ENCODE data around the gene ICOS.
"Not testable (repeated sequence)": the region's sequence is repeated elsewhere in the genome, so short reads cannot be mapped to it uniquely, and the experiment has no call there.

ICOS gene

DNA sequence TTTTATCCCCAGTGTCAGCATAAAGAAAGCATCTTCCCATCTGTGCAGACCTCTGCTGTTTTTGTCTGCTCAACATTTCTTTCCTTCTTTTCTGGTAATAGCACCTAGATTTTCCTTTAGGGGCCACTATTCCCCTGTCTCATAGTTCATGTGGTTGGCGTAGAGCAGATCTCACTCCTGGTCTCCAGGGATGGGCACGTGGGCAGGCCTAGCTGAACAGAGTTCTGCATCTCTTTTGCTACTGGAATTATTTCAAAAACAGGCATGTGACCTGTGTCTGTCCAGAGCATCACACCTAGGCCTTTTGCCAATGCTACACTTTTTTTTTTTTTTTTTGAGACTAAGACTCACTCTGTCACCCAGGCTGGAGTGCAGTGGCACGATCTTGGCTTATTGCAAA lies 17.7 kb upstream of the ICOS start:
- DNase-seq: no peak

DNA sequence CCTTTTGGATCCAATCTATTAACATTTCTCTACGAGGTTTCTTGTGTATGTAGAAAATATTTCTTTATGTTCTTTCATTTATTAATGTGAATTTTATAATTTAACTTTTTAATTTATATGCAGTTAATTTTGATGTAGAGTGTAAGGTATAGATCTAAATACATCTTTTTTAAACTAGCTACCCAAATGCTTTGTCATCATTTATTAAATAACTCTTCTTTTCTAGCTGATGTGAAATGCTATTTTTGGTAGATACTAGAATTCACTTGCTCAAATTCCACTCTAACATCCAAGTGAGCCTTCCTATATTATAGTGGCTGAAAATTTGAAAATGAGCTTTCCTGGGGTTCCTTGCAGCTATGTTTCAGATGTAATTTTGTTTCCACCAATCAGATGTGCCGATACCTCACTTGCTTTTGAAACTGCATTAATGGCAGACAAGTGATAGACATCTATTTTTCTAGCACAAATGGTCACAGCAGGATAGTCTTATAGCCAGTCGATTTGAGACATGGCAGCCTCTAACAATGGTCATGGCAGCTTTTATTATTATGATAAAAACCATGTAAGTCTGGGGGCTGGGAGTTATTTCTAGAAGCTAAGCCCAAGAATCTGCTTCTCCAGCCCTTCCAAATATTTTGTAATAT lies 10.9 kb upstream of the ICOS start:
- DNase-seq: no peak

DNA sequence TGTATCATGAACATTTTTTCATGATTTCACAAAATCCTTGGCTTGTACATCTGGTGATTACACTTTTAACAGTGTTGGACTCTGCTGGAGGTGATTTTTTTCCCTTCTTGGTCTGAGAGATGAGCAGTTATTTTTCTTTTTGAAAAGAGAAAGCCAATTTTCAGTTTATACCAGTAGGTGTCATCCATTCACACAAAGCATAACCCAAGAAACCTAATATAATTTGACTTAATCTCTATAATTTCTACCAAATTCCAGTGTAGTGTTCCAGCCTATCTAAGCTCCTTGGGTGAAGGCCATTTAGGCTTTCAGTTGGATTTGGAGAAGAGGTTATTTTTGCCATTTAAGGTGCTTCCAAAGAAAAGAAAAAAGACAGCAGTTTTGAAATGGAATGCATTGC lies 7.7 kb upstream of the ICOS start:
- DNase-seq: no peak

DNA sequence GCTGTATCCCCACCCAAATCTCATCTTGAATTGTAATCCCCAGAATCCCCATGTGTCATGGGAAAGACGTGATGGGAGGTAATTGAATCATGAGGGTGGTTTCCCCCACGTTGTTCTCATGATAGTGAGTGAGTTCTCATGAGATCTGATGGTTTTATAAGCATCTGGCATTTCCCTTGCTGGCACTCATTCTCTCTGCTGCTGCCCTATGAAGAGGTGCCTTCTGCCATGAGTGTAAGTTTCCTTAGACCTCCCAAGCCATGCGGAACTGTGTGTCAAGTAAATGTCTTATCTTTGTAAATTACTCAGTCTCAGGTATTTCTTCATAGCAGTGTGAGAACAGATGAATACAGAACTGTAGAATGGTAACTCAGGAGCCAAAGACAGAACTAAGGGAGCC lies 5.3 kb upstream of the ICOS start:
- not testable (repeated sequence) for DNase-seq

DNA sequence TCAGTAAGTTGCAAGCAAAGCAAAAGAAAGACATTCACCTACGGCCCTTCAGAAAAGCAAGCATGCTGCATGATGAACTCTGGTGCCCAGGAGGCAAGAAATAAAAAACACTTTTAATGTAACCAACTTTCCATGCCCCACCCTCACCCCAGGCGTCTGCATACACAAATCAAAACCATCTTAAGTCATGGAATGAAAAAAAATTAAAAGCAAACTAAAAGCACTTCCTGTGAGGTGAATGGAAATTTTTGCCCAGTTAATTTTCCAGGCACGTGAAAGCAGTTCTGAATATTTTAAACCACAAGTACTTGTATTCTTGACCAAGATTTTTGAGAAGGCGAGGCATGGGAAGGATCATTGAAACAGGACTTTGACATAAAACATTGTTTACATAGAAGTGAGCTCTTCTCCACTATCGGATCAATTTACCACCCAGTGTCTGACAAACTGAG lies 2.5 kb upstream of the ICOS start:
- no peak for DNase-seq

DNA sequence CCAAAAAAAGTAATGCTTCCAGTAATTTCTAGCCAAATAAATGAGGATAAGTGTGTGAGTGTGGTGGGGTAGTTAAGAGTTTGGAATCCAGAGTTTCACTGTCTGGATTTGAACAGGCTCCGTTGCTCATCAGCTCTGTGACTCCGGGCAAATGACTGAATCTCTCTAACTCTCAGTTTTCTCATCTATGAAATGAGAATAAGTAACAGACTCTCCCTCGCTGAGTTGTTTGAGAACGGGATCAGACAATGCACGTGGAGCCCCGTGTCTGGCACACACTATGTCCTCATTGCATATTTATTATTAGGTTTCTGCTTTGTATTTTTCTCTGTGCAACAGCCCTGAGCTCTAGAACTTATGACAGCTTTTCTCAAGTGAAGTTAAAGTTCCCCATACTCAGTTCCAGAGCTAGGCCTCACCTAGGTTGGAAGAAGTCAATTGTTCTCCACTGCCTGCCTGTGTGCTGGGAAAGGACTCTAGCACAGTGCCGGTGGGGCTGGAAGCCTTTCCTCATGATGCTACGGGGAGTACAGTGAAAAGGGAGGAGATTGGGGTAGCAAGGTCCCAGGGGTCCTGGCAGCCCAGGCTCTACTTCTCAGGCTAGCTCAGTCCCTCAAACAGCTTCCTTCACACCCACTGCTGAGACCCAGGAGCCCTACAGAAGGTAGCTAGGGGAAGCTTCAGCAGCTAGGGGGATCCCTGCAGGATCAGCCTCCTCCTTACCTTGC lies 1.7 kb upstream of the ICOS start:
- DNase-seq: no peak

DNA sequence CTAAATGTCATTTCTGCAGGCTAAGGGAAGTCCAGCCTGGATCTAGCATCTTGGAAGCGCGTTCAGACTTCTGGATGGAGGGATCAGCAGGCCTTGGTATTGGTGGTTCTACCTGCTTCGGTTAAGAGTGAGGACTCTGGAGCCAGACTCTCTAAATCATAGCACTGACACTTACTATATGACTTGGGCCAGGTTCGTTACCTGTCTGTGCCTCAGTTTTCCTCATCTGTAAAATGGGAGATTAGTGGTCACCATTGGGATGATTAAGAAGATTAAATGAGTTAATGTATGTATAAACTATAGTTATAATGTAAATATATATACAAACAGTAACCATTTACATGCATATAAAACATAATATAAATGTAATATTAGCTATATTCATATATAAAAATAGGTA lies 995 bp upstream of the ICOS start:
- no peak for DNase-seq

DNA sequence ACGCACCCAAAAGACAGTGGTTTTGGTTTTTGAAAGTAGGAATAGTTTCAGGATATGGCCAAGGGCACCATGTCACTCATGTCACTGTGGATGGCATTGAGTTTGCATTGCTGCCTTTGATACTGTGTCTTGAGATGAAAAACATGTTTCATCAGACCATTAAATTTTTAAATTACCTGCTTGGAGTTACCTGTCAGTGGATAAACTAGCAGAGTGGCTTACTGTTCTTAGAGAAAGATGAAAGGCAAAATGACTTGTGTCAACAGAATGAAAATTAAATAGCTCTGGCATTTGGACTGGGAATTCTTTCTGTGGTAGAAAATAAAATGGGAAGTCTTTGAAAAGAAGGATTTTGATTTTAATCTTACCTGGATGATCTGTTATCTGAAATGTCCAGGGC lies 386 bp downstream of the ICOS start:
- no peak for DNase-seq

DNA sequence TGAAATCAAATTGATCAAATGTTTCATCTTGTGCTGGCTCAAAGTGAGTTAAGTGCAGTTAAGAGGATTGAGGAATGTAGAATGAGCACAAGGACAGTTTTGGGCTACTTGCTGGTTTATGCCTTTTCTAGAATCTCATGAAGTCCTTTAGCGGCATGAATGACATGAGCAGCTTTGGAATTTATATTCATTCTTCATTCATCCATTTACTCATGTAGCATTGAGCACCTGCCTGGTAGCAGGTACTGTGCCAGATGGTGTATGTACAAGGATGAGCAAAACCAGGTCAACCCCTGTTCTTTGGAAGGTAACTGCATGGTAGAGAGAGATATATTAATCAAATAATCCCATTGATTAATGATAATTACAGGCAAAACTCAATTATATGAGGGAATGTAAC lies 1.2 kb downstream of the ICOS start:
- DNase-seq: no peak

DNA sequence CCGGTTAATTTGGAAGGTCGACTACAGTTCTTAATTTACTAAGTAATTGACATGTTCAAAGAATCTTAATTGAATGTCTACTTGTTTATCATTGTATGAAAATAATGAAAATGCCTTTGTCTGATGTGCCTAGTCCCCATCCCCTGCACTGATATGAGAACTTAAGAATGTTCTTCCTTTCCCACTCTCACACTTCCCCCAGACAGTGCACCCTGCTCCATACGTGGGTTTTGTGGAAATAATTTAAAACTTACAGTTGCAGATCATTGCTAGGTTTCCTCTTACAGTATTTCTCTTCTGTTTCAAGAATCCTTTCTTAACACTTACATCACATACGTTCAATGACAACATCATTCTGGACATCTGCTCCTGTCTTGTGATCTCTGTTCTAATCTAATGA lies 3.5 kb downstream of the ICOS start:
- no peak for DNase-seq

DNA sequence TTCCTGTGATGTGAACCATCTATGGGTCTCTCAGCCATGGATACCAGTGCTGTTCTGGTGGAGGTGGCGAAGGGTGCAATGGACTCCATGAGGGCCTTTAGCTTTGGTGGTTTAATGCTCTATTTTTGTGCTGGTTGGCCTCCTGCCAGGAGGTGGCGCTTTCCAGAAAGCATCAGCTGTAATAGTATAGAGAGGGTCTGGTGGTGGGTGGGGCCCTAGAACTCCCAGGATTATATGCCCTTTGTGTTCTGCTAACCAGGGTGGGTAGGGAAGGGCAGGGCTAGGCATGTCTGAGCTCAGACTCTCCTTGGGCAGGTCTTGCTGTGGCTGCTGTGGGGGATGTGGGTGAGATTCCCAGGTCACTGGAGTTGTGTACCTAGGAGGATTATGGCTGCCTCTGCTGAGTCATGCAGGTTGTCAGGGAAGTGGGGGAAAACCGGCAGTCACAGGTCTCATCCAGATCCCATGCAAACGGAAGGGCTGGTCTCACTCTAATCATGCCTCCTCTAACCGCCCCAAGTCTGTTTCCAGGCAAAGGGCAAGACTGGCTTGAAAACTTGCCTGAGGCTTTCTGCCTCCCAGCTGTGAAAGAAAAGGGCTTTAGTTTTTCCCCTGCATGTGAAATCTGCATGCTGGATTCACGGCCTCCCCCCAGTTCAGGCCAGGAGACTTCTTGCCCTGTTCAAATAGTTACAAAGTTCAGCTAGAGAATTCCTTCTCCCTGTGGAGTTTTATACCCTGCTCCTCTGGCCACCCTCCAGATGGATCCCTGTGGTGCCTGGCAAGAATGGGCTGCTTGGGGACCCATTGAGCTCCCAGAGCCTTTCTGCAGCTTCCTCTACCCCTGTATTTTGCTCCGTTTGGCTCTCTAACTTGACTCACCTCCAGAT lies 7.2 kb downstream of the ICOS start:
- DNase-seq: not testable (repeated sequence)

DNA sequence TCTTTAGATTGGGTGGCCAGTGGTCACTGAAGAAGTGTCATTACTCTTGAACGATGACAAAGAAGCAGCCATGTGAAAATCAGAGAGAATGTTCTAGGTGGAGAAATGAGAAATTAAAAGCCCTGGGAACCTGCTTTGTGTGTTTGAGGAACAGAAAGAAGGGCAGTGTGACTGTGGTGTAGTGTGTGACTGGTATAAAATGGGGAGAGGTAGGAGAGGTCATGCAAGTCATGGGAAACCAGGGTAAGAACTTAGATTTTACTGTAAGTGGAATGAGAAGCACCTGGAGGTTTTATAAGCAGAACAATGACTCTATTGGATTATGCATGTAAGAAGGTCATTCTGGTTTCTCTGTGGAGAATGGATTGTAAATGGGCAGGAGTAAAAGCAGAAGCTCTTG lies 12.2 kb downstream of the ICOS start:
- DNase-seq: no peak

DNA sequence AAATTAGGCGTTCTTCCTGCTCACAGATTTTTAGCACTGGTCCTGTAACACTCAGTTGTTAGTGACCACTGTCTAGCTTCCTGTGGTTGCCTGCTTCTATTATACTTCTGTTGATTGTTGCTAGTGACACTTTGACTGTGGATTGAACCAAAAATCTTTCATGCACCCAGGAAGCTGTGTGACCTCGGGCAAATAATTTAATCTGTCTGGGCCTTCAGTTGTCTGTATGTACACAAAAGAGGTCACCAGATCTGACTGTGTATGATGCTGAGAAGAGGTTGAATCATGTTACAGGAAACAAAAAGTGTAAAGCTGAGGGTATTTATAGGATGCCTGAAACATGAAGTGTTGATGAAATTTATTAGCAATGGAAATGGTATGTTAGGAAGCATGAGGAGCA lies 12.7 kb downstream of the ICOS start:
- no peak for DNase-seq

DNA sequence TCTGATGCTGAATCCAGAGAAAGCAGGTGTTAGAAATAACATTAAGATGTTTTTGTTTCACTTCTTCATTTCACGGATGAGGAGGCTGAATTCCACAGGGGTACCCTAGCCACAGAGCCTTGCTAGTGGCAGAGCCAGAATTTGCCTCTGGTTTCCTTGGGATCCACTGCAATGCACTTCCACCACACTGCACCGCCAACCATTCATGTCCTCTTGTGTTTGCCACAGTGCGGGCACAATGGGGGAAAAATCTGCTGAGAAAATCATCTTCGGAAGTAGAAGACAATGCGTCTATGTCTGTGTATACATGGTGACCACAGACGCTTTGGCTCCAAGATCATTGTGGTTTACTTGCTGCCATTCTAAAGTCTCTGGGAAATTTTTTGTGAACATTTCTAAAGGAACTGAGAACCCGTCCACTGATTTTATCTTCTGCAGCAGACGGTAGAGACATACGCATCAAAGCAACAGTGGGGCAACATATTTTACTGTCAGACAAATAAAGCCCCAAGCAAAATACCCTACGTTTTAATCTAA lies 14.9 kb downstream of the ICOS start:
- no peak for DNase-seq

DNA sequence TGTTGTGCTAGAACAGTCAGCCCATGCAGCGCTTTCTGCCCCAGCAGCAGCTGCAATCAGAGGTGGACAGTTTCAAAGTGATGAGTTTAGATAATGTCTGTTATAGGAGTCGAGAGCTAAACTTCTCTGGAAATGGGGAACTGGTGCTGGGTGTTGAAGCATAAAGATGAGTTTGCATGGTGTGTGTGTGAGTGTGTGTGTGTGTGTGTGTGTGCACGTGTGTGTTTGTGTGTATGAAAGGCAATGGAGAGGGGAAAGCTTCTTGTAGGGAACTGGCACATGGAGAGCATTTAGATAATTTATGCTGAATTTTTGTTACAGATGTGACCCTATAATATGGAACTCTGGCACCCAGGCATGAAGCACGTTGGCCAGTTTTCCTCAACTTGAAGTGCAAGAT lies 22.7 kb downstream of the ICOS start:
- DNase-seq: no peak

DNA sequence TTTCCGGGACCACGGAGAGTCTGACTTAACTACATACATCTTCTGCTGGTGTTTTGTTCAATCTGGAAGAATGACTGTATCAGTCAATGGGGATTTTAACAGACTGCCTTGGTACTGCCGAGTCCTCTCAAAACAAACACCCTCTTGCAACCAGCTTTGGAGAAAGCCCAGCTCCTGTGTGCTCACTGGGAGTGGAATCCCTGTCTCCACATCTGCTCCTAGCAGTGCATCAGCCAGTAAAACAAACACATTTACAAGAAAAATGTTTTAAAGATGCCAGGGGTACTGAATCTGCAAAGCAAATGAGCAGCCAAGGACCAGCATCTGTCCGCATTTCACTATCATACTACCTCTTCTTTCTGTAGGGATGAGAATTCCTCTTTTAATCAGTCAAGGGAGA lies 23.1 kb downstream of the ICOS start:
- DNase-seq: no peak

DNA sequence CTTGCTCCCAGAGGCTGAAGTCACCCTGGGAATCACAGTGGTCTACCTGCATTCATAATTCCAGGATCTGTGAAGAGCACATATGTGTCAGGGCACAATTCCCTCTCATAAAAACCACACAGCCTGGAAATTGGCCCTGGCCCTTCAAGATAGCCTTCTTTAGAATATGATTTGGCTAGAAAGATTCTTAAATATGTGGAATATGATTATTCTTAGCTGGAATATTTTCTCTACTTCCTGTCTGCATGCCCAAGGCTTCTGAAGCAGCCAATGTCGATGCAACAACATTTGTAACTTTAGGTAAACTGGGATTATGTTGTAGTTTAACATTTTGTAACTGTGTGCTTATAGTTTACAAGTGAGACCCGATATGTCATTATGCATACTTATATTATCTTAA lies 24.2 kb downstream of the ICOS start:
- DNase-seq: no peak

DNA sequence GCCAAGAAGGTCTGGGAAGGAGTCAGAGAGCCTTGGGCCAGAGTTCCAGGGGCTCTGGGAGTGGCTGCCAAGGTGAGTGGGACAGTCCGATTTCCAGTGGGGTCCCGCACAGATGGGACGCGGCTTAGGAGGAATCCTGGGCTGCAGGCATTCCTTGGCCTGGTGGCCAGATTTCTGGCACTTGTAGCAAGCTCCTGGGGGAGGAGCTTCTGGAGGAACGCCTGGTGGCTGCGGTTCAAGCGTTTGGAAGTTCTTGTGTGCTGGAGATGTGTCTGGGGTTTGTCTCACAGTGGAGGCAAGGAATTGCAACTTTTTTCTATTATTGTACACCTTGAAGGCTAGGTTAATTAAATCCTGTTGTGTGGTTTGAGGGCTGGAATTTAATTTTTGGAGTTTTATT lies 28.6 kb downstream of the ICOS start:
- DNase-seq: not testable (repeated sequence)

DNA sequence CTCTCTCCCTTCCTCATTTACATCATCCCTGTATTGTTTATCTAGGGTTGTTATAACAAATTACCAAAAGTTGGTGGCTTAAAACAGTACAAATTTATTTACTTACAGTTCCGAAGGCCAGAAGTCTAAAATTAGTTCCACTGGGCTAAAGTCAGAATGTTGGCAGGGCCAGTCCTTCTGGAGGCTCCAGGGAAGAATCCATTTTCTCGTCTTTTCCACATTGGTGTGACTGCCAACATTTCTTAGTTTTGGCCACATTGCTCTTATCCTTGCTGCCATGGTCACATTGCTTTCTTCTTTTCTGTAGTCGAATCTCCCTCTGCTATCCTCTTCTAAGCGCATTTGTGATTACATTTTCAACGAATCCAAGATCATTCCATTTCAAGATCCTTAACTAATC lies 34.7 kb downstream of the ICOS start:
- DNase-seq: no peak

DNA sequence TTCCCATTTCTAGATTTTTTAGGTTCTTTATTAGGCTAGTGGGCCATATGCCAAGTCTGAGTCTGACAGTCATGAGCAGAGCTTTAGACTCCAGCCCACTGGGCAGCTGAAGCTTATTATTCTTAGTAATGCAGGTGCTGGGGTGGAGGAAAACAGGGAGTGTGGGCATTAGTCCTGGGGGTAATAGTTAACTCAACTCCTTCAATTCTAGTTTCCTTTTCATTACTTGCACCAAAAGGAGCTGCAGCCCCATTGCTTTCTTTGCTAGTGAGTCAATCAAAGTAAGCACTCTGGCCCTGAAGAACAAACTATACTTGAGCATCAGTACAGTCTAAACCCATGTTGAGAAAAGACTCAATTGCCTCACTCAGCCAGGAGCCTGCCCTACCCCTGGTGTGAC lies 35.5 kb downstream of the ICOS start:
- no peak for DNase-seq

DNA sequence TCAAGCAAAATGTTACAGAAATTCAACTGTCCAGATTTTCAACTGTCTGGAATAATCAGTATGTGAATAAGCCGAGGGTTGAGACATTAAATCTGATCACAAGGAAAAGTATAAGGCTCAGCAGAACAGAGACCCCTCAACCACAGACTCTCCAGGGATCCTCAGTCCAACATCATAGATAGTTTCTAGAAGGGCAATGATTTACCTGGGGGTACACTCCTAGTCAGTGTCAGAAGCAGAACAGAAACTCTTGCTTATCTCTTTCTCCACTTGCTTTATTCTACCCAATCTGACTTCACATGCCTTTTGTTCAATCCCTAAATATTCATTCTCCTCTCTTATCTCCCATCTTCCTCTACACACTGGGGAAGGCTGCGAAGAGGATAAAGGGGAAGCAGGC lies 36.4 kb downstream of the ICOS start:
- DNase-seq: no peak

DNA sequence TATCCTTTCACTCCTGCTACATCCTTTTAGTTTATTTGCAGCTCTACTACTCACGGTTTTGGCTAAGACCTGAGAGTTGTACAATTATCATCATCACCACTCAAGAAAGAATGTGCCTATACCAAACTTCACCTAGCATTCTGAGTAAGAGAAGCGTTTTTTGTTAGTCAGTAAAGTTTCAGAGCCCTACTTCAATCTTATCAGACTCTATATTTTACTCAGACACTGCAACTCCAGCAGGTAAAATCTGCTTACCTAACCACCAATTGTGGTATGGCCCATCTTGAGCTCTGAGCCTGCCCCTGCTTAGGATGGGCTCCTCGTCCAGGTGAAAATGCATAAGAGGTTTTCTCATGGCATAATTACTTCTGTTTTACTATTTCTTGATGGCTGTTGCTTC lies 37.1 kb downstream of the ICOS start:
- no peak for DNase-seq

DNA sequence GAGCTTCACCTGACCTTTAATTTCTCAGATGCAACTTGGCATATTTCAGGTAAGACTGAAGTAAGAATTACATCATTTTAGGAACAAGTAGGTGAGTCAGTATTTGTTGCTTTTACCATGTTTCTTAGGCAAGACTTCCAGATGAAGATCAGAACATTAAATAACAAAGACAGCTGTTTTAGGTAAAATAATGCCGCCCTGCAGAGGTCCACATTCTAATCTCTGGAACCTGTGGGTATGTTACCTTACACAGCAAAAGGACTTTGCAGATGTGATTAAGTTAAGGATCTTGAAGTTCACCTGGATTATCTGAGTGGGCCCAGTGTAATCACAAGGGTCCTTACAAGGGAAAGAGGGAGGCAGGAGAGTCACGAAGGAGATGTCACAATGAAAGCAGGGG lies 39.3 kb downstream of the ICOS start:
- DNase-seq: no peak

DNA sequence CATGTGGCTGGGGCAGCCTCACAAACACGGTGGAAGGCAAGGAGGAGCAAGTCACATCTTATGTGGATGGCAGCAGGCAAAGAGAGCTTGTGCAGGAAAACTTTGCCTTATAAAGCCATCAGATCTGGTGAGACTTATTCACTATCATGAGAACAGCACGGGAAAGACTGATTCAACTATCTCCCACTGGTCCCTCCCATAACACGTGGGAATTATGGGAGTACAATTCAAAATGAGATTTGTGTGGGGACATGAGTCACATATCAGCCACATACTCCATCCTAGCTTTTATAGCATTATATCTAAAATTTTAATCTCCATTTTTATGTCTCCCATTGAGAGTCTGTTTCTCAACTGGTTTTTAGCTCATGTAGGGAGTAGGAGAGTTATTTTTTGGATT lies 45.7 kb downstream of the ICOS start:
- no peak for DNase-seq

All from NCI-H1930 (cell line).